ENCODE results near the gene CDC42BPA. TPM values are rescaled to one million over a fixed set of nuclear protein-coding genes. Genes with fewer than 3 reads are reported as not detected.
"Not testable (repeated sequence)": the region's sequence is repeated elsewhere in the genome, so short reads cannot be mapped to it uniquely, and the experiment has no call there.

The CDC42BPA gene
- total and polyA plus RNA-seq, 5 donors: 12.9 to 38.0 (median 36.5) TPM

GRCh38 chr1:227125929-227126545, 192.3 kb downstream of the CDC42BPA start:
- Histone ChIP-seq H3K27ac (ENCODE audit: low read length) (no peak overlapping the region), H3K4me3 (ENCODE audit: low read length) (no peak overlapping the region), H3K4me1 (ENCODE audit: control insufficient read depth, insufficient read depth, low read length) (peaks cover 3% of the 10 kb centered on the region), H3K9me3 (ENCODE audit: control insufficient read depth, low read length) (no peaks in the 10 kb centered on the region), H3K27me3 (ENCODE audit: control insufficient read depth, insufficient read depth) (no peaks in the 10 kb centered on the region)
- DNase-seq (no peak), ATAC-seq (no peak)
- intact Hi-C loops (cut with DNase I): no loop called here
- WGBS: 64% methylated on average over 3 of the region's 3 CpGs

- no peaks in the 10 kb centered on the region for H3K27me3 ChIP-seq (ENCODE audit: control insufficient read depth, insufficient read depth)
- H3K27ac ChIP-seq (ENCODE audit: low read length): no peak overlapping the region
- 76% methylated on average over 1 of the region's 1 CpG for whole genome bisulfite sequencing
- no peak for DNase-seq
- no peak overlapping the region for H3K4me3 ChIP-seq (ENCODE audit: low read length)
- no peaks in the 10 kb centered on the region for H3K9me3 ChIP-seq (ENCODE audit: control insufficient read depth, low read length)
- ATAC-seq: no peak
- intact Hi-C loops (cut with DNase I): no loop called here
- peaks cover 3% of the 10 kb centered on the region for H3K4me1 ChIP-seq (ENCODE audit: control insufficient read depth, insufficient read depth, low read length)
Measured at GRCh38 chr1:227124473-227124872, 193.8 kb downstream of the CDC42BPA start.

- Histone ChIP-seq H3K27me3 (ENCODE audit: control insufficient read depth, insufficient read depth) (no peaks in the 10 kb centered on the region), H3K4me3 (ENCODE audit: low read length) (no peak overlapping the region)
- intact Hi-C loops (cut with DNase I): no loop called here
Measured at GRCh38 chr1:227120826-227121225, 197.5 kb downstream of the CDC42BPA start.

GRCh38 chr1:227112538-227112937, 205.8 kb downstream of the CDC42BPA start:
- DNase-seq (no peak), ATAC-seq (no peak)
- no peaks in the 10 kb centered on the region for H3K9me3 ChIP-seq (ENCODE audit: control insufficient read depth, low read length)
- H3K27me3 ChIP-seq (ENCODE audit: control insufficient read depth, insufficient read depth): no peaks in the 10 kb centered on the region
- H3K27ac ChIP-seq (ENCODE audit: low read length): no peak overlapping the region
- no peak overlapping the region for H3K4me3 ChIP-seq (ENCODE audit: low read length)
- WGBS: 98% methylated on average over 6 of the region's 6 CpGs
- intact Hi-C loops (cut with DNase I): no loop called here
- no peaks in the 10 kb centered on the region for H3K4me1 ChIP-seq (ENCODE audit: control insufficient read depth, insufficient read depth, low read length)

More at GRCh38 chr1:227120826-227121225, 197.5 kb downstream of the CDC42BPA start:
- 91% methylated on average over 9 of the region's 9 CpGs for WGBS
- Histone ChIP-seq H3K9me3 (ENCODE audit: control insufficient read depth, low read length) (no peaks in the 10 kb centered on the region), H3K4me1 (ENCODE audit: control insufficient read depth, insufficient read depth, low read length) (peaks cover under 1% of the 10 kb centered on the region), H3K27ac (ENCODE audit: low read length) (no peak overlapping the region)
- DNase-seq: no peak
- ATAC-seq: no peak

GRCh38 chr1:227111782-227112181, 206.5 kb downstream of the CDC42BPA start:
- Histone ChIP-seq H3K27ac (ENCODE audit: low read length) (no peak overlapping the region), H3K9me3 (ENCODE audit: control insufficient read depth, low read length) (no peaks in the 10 kb centered on the region), H3K4me1 (ENCODE audit: control insufficient read depth, insufficient read depth, low read length) (no peaks in the 10 kb centered on the region), H3K27me3 (ENCODE audit: control insufficient read depth, insufficient read depth) (no peaks in the 10 kb centered on the region), H3K4me3 (ENCODE audit: low read length) (no peak overlapping the region)
- intact Hi-C loops (cut with DNase I): no loop called here
- 89% methylated on average over 2 of the region's 2 CpGs for WGBS
- DNase-seq (no peak), ATAC-seq (no peak)

- ATAC-seq; DNase-seq; H3K27ac ChIP-seq (ENCODE audit: low read length); H3K27me3 ChIP-seq (ENCODE audit: control insufficient read depth, insufficient read depth); H3K4me3 ChIP-seq (ENCODE audit: low read length); H3K9me3 ChIP-seq (ENCODE audit: control insufficient read depth, low read length); H3K4me1 ChIP-seq (ENCODE audit: control insufficient read depth, insufficient read depth, low read length); intact Hi-C loops (cut with DNase I): not testable (repeated sequence)
- 93% methylated on average over 3 of the region's 3 CpGs for WGBS
Measured at GRCh38 chr1:227105291-227105690, 213.0 kb downstream of the CDC42BPA start.

- no peak for DNase-seq
- 91% methylated on average over 5 of the region's 5 CpGs for WGBS
- H3K27me3 ChIP-seq (ENCODE audit: control insufficient read depth, insufficient read depth): no peaks in the 10 kb centered on the region
- no peak overlapping the region for H3K4me3 ChIP-seq (ENCODE audit: low read length)
- H3K4me1 ChIP-seq (ENCODE audit: control insufficient read depth, insufficient read depth, low read length): no peaks in the 10 kb centered on the region
- intact Hi-C loops (cut with DNase I): no loop called here
- no peaks in the 10 kb centered on the region for H3K9me3 ChIP-seq (ENCODE audit: control insufficient read depth, low read length)
- no peak overlapping the region for H3K27ac ChIP-seq (ENCODE audit: low read length)
- no peak for ATAC-seq
Measured at GRCh38 chr1:227102056-227102455, 216.2 kb downstream of the CDC42BPA start.

GRCh38 chr1:227094249-227094966, 223.9 kb downstream of the CDC42BPA start:
- WGBS: 96% methylated on average over 2 of the region's 2 CpGs
- H3K27me3 ChIP-seq (ENCODE audit: control insufficient read depth, insufficient read depth): no peaks in the 10 kb centered on the region
- H3K9me3 ChIP-seq (ENCODE audit: control insufficient read depth, low read length): no peaks in the 10 kb centered on the region
- peaks cover 1% of the 10 kb centered on the region for H3K4me1 ChIP-seq (ENCODE audit: control insufficient read depth, insufficient read depth, low read length)
- ATAC-seq: no peak
- H3K4me3 ChIP-seq (ENCODE audit: low read length): no peak overlapping the region
- H3K27ac ChIP-seq (ENCODE audit: low read length): no peak overlapping the region
- intact Hi-C loops (cut with DNase I): no loop called here
- DNase-seq: no peak

GRCh38 chr1:227093309-227093708, 225.0 kb downstream of the CDC42BPA start:
- DNase-seq (no peak), ATAC-seq (no peak)
- H3K27ac ChIP-seq (ENCODE audit: low read length): no peak overlapping the region
- peaks cover 1% of the 10 kb centered on the region for H3K4me1 ChIP-seq (ENCODE audit: control insufficient read depth, insufficient read depth, low read length)
- 95% methylated on average over 1 of the region's 1 CpG for WGBS
- H3K9me3 ChIP-seq (ENCODE audit: control insufficient read depth, low read length): no peaks in the 10 kb centered on the region
- H3K4me3 ChIP-seq (ENCODE audit: low read length): no peak overlapping the region
- H3K27me3 ChIP-seq (ENCODE audit: control insufficient read depth, insufficient read depth): no peaks in the 10 kb centered on the region
- intact Hi-C loops (cut with DNase I): no loop called here

- Histone ChIP-seq H3K9me3 (ENCODE audit: control insufficient read depth, low read length) (no peaks in the 10 kb centered on the region), H3K4me1 (ENCODE audit: control insufficient read depth, insufficient read depth, low read length) (peaks cover 1% of the 10 kb centered on the region), H3K27me3 (ENCODE audit: control insufficient read depth, insufficient read depth) (no peaks in the 10 kb centered on the region), H3K27ac (ENCODE audit: low read length) (no peak overlapping the region), H3K4me3 (ENCODE audit: low read length) (no peak overlapping the region)
- WGBS: 64% methylated on average over 1 of the region's 1 CpG
- ATAC-seq (no peak), DNase-seq (no peak)
- intact Hi-C loops (cut with DNase I): no loop called here
Measured at GRCh38 chr1:227092069-227092468, 226.2 kb downstream of the CDC42BPA start.

- intact Hi-C loops (cut with DNase I): no loop called here
- Histone ChIP-seq H3K4me1 (ENCODE audit: control insufficient read depth, insufficient read depth, low read length) (no peaks in the 10 kb centered on the region), H3K27ac (ENCODE audit: low read length) (no peak overlapping the region), H3K27me3 (ENCODE audit: control insufficient read depth, insufficient read depth) (no peaks in the 10 kb centered on the region), H3K4me3 (ENCODE audit: low read length) (no peak overlapping the region), H3K9me3 (ENCODE audit: control insufficient read depth, low read length) (no peaks in the 10 kb centered on the region)
- no peak for ATAC-seq
- no peak for DNase-seq
- 95% methylated on average over 2 of the region's 2 CpGs for WGBS
Measured at GRCh38 chr1:227086636-227087035, 231.7 kb downstream of the CDC42BPA start.
